Skeletal muscle tissue (tissue), 4 donors: Measurements from ENCODE around the gene GFI1B. TPM values are rescaled to one million over a fixed set of nuclear protein-coding genes. Genes with fewer than 3 reads are reported as not detected.

Experiments used
- H3K27ac ChIP-seq: one replicate; pipeline ENCODE4 v1.7.0; 2013; ENCODE audit warnings: mild to moderate bottlenecking, low read depth, low read length, inconsistent platforms
- H3K27me3 ChIP-seq, 3 donors: one replicate each; pipeline ENCODE4 v1.7.0; 2013; ENCODE audit warnings: low read length in 3 of 3; ENCODE audit not compliant: control insufficient read depth in 3 of 3, insufficient read depth in 3 of 3
- H3K36me3 ChIP-seq, 3 donors: one replicate each; pipeline ENCODE4 v1.7.0; 2013; ENCODE audit warnings: low read length in 3 of 3; ENCODE audit not compliant: control insufficient read depth in 3 of 3, insufficient read depth in 3 of 3
- H3K4me1 ChIP-seq, 3 donors: one replicate each; pipeline ENCODE4 v1.7.0; 2013; ENCODE audit warnings: low read length in 3 of 3, mild to moderate bottlenecking in 3 of 3; ENCODE audit not compliant: control insufficient read depth in 3 of 3, insufficient read depth in 3 of 3
- H3K4me3 ChIP-seq, 3 donors: one replicate each; pipeline ENCODE4 v1.7.0; 2013; ENCODE audit warnings: low read length in 3 of 3
- H3K9ac ChIP-seq, 3 donors: one replicate each; pipeline ENCODE4 v1.7.0; 2013; ENCODE audit warnings: low read length in 3 of 3, mild to moderate bottlenecking in 3 of 3, moderate library complexity in 2 of 3, low read depth in 1 of 3
- H3K9me3 ChIP-seq, 3 donors: one replicate each; pipeline ENCODE4 v1.7.0; 2013; ENCODE audit warnings: low read length in 3 of 3; ENCODE audit not compliant: control insufficient read depth in 3 of 3
- total RNA-seq: library from RNA; depleted of rRNA; stranded (reverse); fragments of >200 nt; gene quantifications from one replicate; pipeline ENCODE4 v1.2.3, GENCODE V29; 2014
- donor health status: Osteomylitis.

GFI1B gene
- total RNA-seq, 1 donor from 2014 or later = 1.0 TPM

DNA sequence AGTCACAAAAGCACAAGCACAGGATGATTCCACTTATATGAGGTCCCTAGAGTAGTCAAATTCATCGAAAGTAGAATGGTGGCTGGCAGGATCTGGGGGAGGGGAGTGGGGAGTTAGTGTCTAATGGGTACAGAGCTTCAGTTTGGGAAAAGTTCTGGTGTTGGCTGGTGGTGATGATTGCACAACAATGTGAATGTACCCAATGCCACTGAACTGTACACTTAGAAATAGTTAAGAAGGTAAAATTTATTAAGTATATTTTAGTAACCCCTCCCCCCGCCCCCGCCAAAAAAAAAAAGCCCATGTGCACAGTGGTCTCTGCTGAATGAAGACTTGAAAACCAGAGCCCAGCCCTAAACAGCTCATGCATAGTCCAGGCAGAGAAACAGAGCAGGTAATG, 27.5 kb downstream of the GFI1B start:
- no peaks in the 10 kb centered on the region for H3K9me3 ChIP-seq
- H3K9ac ChIP-seq = no peak overlapping the region
- H3K27ac ChIP-seq = no peak overlapping the region
- H3K36me3 ChIP-seq = no peaks in the 10 kb centered on the region
- H3K4me3 ChIP-seq = no peak overlapping the region
- H3K4me1 ChIP-seq = no peaks in the 10 kb centered on the region
- H3K27me3 ChIP-seq = peaks cover 18 to 70% (median 46%) of the 10 kb centered on the region in 3 donors

DNA sequence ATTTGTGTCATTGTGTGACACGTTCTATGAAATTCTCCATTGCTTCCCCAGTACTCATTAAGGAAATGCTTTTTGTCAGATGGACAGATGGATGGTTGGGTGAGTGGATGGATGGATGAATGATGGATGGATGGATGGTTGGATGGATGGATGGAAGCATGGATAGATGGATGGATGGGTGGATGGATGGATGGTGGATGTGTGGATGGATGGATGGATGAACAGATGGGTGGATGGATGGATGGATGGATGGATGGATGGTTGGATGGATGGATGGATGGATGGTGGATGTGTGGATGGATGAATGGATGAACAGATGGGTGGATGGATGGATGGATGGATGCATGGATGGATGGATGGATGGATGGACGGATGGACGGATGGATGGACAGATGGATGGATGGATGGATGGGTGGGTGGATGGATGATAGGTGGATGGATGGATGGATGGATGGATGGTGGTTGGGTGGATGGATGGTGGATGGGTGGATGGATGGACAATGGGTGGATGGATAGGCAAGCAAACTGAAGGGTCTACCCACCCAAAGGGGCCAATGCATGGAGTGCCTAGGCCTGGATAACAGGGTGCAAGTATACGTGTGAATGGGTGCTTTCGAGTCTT, 28.3 kb downstream of the GFI1B start:
- Histone ChIP-seq H3K36me3 (no peaks in the 10 kb centered on the region), H3K27me3 (peaks cover 18 to 67% (median 46%) of the 10 kb centered on the region in 3 donors), H3K4me1 (no peaks in the 10 kb centered on the region), H3K9me3 (no peaks in the 10 kb centered on the region), H3K27ac (no peak overlapping the region), H3K4me3 (no peak overlapping the region), H3K9ac (no peak overlapping the region)

DNA sequence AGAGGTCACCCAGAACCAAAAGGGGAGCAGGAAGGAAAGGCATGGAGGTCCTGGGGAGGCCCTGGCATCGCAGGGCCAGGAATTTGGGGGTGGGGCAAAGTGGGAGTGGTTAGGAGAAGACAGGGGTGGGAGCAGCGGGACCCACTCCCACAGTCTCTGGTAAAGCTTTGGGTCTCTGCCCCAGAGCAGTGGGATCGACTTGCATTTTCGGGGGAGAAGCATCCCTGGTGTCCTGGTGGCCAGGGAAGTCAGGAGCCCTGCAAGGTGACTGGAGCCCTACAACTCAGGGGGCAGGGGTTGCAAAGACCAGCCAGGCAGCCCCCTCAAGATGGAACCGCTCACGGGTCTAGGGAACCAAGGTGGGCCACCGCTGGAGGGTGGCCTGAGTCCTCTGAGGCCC, 29.9 kb downstream of the GFI1B start:
- no peaks in the 10 kb centered on the region for H3K36me3 ChIP-seq
- H3K4me3 ChIP-seq = no peak overlapping the region
- H3K9me3 ChIP-seq = no peaks in the 10 kb centered on the region
- H3K4me1 ChIP-seq = no peaks in the 10 kb centered on the region
- no peak overlapping the region for H3K9ac ChIP-seq
- H3K27me3 ChIP-seq = peaks cover 13 to 52% (median 30%) of the 10 kb centered on the region in 3 donors
- no peak overlapping the region for H3K27ac ChIP-seq

DNA sequence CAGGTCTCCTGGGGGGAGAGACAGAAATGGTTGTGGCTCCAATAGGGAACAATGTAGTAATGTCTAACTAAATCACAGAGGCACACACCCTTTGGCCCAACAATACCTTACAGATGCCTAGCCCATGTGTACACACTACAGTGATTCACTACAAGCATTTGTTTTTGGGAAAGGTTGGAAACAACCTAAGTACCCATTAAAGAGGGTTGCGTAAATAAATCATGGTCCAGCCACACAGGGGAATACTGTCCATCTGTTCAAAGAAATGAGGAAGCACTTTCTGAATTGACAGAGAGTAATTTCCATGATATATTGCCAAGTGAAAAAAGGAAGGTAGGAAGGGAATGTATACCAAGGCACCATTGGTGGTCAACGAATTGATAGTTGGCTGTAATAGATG, 30.3 kb downstream of the GFI1B start:
- Histone ChIP-seq H3K9ac (no peak overlapping the region), H3K9me3 (no peaks in the 10 kb centered on the region), H3K4me1 (no peaks in the 10 kb centered on the region), H3K27ac (no peak overlapping the region), H3K36me3 (no peaks in the 10 kb centered on the region), H3K4me3 (no peak overlapping the region), H3K27me3 (peaks cover 13 to 48% (median 26%) of the 10 kb centered on the region in 3 donors)

DNA sequence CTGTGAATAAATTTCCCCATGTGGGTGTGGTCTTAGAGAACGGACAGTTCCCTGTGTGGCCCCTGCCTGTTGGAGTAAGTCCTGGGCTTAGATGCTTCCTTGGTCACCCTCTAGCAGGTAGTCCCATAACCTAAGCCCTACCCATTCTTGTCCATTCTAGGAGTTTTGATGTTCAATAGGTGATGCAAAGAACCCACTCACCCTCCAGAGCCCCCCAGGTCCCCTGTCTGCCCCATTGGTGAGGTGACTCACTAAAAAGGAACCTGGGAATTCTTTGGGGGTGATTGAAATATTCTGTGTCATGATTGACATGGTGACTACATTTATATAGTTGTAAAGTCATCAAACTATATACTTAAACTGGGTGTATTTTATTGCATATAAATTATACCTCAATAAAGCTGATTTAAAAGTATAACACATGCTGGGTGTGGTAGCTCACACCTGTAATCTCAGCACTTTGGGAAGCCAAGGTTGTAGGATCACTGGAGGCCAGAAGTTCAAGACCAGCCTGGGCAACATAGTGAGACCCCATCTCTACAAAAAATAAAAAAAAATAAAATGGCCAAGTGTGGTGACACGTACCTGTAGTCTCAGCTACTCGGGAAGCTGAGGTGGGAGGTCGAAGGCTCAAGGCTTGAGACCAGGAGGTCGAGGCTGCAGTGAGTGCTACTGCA, 31.6 kb downstream of the GFI1B start:
- Histone ChIP-seq H3K36me3 (no peaks in the 10 kb centered on the region), H3K9ac (no peak overlapping the region), H3K4me3 (no peak overlapping the region), H3K9me3 (no peaks in the 10 kb centered on the region), H3K27ac (no peak overlapping the region), H3K27me3 (peaks cover 13 to 37% (median 18%) of the 10 kb centered on the region in 3 donors), H3K4me1 (no peaks in the 10 kb centered on the region)

DNA sequence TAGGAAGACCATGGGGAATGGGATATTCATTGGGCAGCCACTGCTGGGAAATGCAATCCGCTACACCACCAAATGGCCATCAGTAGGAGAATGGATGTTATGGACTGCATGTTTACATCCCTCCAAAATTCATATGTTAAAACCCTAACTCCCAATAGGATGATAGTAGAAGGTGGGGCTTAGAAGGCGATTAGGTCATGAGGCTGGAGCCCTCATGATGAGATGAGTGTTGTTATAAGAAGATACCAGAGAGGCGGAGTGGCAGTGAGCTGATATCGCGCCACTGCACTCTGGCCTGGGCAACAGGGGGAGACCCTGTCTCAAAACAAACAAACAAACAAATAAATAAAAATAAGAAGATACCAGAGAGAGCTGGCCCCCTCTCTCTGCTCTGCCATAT, 36.2 kb downstream of the GFI1B start:
- H3K4me3 ChIP-seq = no peak overlapping the region
- H3K27me3 ChIP-seq = no peaks in the 10 kb centered on the region
- no peaks in the 10 kb centered on the region for H3K4me1 ChIP-seq
- H3K36me3 ChIP-seq = no peaks in the 10 kb centered on the region
- H3K9me3 ChIP-seq = no peaks in the 10 kb centered on the region
- no peak overlapping the region for H3K27ac ChIP-seq
- H3K9ac ChIP-seq = no peak overlapping the region

DNA sequence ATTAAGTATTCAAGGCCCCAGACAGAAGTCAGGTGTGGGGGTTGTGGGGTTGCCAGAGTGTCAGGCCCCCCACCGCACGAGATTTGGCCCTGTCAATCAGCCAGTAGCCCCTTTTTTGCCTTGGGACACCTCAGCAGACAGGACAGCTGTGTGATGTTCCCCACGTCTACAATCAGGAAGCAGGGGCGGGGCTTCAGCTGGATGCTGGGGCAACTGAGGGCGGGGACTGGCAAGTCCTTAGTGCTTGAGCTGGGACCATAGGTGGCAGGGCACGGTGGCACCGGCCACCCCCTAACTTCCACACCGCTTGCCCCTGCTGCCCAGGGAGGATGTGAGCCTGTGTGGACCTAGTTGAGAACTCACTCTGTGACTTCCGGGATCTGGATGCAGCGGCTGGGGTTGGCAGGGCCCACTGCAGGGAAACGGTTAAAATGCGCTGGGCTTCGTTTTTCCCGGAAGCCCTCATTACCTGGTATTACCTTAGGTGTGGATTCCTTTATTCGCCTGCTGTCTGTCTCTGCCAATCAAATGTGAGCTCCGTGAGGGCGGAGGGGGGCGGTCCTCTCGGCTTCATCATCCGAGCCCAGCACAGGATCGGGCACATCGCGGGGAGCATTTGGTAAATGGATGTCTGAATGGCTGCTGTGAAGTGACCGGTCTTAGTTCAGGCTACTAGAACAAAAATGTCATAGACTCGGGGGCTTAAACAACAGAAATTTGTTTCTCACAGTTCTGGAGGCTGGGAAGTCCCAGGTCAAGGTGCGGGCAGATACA, 44.8 kb downstream of the GFI1B start:
- H3K4me3 ChIP-seq = no peak overlapping the region
- H3K9me3 ChIP-seq = no peaks in the 10 kb centered on the region
- no peak overlapping the region for H3K27ac ChIP-seq
- no peaks in the 10 kb centered on the region for H3K36me3 ChIP-seq
- H3K9ac ChIP-seq = no peak overlapping the region
- peaks cover 0 to 3% (median 0%) of the 10 kb centered on the region in 3 donors for H3K27me3 ChIP-seq
- H3K4me1 ChIP-seq = peaks cover 0 to 4% (median 3%) of the 10 kb centered on the region in 3 donors

DNA sequence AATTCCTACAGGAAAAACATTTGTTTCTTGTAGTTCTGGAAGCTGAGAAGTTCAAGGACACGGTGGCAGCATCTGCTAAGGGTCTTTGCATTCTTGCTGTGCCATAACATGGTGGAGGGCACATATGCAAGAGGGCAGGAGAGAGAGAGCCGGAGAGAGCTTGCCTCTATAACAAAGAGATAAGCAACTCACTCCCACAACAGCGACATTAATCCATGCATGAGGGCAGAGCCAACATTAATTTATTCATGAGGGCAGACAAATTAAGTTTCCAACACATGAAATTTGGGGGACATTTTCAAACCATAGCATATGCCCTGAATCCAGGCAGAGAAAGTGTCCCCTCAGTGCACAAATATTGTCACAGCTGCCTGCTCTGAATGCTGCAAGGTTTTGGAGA, 47.9 kb downstream of the GFI1B start:
- no peak overlapping the region for H3K4me3 ChIP-seq
- peaks cover 0 to 3% (median 0%) of the 10 kb centered on the region in 3 donors for H3K27me3 ChIP-seq
- no peaks in the 10 kb centered on the region for H3K36me3 ChIP-seq
- no peaks in the 10 kb centered on the region for H3K9me3 ChIP-seq
- no peak overlapping the region for H3K27ac ChIP-seq
- peaks cover 8 to 22% (median 12%) of the 10 kb centered on the region in 3 donors for H3K4me1 ChIP-seq
- no peak overlapping the region for H3K9ac ChIP-seq

DNA sequence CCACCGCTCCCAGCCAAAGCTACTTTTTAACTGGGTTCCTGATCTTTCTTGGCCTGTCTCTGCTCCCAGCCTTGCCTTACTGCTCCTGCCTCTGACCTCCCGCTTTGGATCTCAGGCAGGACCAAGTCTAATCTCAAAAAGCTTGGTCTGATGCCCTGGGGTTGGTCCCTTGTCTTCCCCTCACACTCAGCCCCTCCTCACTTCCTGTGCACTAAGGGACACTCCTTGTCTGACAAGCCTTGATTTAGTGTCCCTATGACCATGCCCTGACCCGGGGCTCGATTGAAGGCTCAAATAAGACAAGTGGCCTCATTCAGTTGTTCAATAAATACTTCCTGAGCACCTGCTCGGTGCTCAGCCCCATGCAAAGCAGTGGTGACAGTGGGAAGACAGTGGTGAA, 48.6 kb downstream of the GFI1B start:
- H3K27me3 ChIP-seq = peaks cover 0 to 3% (median 0%) of the 10 kb centered on the region in 3 donors
- no peaks in the 10 kb centered on the region for H3K36me3 ChIP-seq
- no peaks in the 10 kb centered on the region for H3K9me3 ChIP-seq
- no peak overlapping the region for H3K4me3 ChIP-seq
- H3K9ac ChIP-seq = no peak overlapping the region
- H3K4me1 ChIP-seq = peaks cover 15 to 28% (median 19%) of the 10 kb centered on the region in 3 donors
- no peak overlapping the region for H3K27ac ChIP-seq

DNA sequence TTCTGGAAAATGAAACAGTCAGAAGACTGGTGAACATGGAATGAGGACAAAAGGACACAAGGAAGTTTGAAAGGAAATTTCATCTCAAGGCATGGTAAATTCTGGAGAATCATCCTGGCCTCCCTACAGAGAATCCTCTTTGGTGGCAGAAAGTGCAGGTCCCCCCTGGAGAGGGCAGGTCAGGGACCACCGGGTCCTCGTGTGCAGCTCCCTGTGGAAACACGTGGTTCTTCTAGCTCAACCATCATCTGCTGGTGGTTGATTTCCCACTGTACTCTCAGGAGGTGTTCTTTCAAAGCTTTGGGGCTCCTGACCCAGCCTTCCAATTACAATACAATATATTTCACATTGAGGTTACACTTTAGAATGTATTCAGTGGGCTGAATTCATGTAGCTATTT, 49.7 kb downstream of the GFI1B start:
- peaks cover 18 to 36% (median 20%) of the 10 kb centered on the region in 3 donors for H3K4me1 ChIP-seq
- no peak overlapping the region for H3K4me3 ChIP-seq
- no peak overlapping the region for H3K27ac ChIP-seq
- H3K27me3 ChIP-seq = peaks cover 0 to under 1% (median 0%) of the 10 kb centered on the region in 3 donors
- H3K36me3 ChIP-seq = peaks cover 0 to 3% (median under 1%) of the 10 kb centered on the region in 3 donors
- H3K9ac ChIP-seq = no peak overlapping the region
- H3K9me3 ChIP-seq = no peaks in the 10 kb centered on the region
